ENCODE data around the gene DROSHA. TPM values are rescaled to one million over a fixed set of nuclear protein-coding genes. Genes with fewer than 3 reads are reported as not detected.

Gene DROSHA
- total RNA-seq, 1 experiment from 2014 or later, result 58.3 TPM

DNA sequence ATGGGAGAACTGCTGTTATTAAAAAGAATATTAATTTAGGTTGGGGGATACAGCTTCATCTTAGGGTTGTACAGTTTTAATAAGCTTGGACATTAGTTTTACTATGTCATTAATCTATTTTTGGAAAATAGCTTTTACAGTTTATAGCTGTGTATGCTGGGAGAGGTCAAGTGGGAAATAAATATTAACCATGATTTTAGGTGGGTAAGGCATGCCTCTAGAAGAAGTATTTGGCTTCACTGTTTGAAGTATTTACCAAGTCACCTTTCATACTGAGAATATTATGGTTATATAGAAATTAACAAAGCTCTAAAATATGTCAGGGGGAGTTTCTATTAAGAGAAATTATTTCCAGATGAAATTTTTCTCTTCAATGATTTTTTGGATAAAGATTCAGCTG, 5.5 kb upstream of the DROSHA start:
- Histone ChIP-seq H4K20me1 (ENCODE audit: insufficient read depth, low read depth, low read length) (no peaks in the 10 kb centered on the region), H3K9me2 (replicated peaks; ENCODE audit: insufficient read depth, low read length) (no peaks in the 10 kb centered on the region), H2AFZ (ENCODE audit: low read length) (no peak overlapping the region), H3K79me2 (ENCODE audit: low read length) (peaks cover 45% of the 10 kb centered on the region), H3K36me3 (ENCODE audit: insufficient read depth, low read length) (peaks cover 54% of the 10 kb centered on the region), H3K27ac (ENCODE audit: low read length) (no peak overlapping the region), H3K27me3 (ENCODE audit: low read length) (no peaks in the 10 kb centered on the region), H3K9ac (ENCODE audit: low read length) (no peak overlapping the region), H3K4me3 (ENCODE audit: low read length) (no peak overlapping the region), H3K4me1 (ENCODE audit: low read length) (peaks cover 18% of the 10 kb centered on the region), H3K9me3 (ENCODE audit: low read length) (no peaks in the 10 kb centered on the region), H3K4me2 (ENCODE audit: low read depth, low read length, poor library complexity, severe bottlenecking) (no peak overlapping the region)
- no peak for DNase-seq

DNA sequence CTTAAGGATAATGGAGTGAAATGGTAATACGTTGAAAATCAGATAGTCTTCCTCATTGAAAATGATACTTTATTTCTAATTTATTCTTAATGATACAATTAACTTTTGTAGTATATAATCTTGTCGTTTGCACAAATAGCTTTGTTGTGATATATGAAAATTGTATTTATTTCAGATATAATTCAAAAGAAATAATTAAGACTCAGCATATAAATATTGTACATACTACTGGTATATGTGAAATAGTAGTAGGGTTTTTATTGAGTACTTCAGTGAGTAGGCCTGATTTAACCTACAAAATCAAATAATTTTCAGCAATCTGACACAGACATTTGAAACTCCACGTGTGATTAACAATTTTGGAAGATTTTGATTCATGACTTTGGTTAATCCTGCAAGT, 5.0 kb upstream of the DROSHA start:
- H3K36me3 ChIP-seq (ENCODE audit: insufficient read depth, low read length), result peaks cover 52% of the 10 kb centered on the region
- H3K27me3 ChIP-seq (ENCODE audit: low read length), result no peaks in the 10 kb centered on the region
- no peak overlapping the region for H3K4me2 ChIP-seq (ENCODE audit: low read depth, low read length, poor library complexity, severe bottlenecking)
- no peaks in the 10 kb centered on the region for H3K9me2 ChIP-seq (replicated peaks; ENCODE audit: insufficient read depth, low read length)
- peaks cover 18% of the 10 kb centered on the region for H3K4me1 ChIP-seq (ENCODE audit: low read length)
- H3K27ac ChIP-seq (ENCODE audit: low read length), result no peak overlapping the region
- DNase-seq, result no peak
- no peak overlapping the region for H3K4me3 ChIP-seq (ENCODE audit: low read length)
- no peak overlapping the region for H2AFZ ChIP-seq (ENCODE audit: low read length)
- no peaks in the 10 kb centered on the region for H3K9me3 ChIP-seq (ENCODE audit: low read length)
- H3K9ac ChIP-seq (ENCODE audit: low read length), result no peak overlapping the region
- peaks cover 45% of the 10 kb centered on the region for H3K79me2 ChIP-seq (ENCODE audit: low read length)
- H4K20me1 ChIP-seq (ENCODE audit: insufficient read depth, low read depth, low read length), result no peaks in the 10 kb centered on the region

DNA sequence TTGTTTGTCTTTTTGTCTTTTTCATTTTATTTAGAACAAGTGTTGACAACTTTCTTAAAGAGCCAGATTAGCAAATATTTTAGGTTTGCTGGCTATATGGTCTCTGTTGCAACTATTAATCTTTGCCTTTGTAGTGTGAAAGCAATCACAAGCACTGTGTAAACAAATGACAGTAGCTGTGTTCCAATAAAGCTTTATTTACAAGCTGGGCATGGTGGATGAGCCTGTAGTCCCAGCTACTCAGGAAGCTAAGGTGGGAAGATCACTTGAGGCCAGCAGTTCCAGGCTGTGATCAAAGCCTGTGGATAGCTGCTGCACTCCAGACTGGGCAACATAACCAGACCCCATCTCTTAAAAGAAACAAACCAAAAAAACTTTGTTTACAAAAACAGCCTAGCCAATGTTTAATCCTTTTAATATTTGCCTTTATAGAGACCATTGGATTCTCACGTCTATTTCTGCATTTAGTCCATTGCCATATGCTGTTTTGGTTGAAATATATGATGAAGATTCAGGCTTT, 2.7 kb upstream of the DROSHA start:
- no peak overlapping the region for H3K9ac ChIP-seq (ENCODE audit: low read length)
- peaks cover 33% of the 10 kb centered on the region; the same call in 1 of the 2 replicates for H3K36me3 ChIP-seq (ENCODE audit: insufficient read depth, low read length)
- no peak overlapping the region for H3K4me3 ChIP-seq (ENCODE audit: low read length)
- DNase-seq, result no peak
- H3K4me2 ChIP-seq (ENCODE audit: low read depth, low read length, poor library complexity, severe bottlenecking), result peak overlapping the region; percentile 86
- H4K20me1 ChIP-seq (ENCODE audit: insufficient read depth, low read depth, low read length), result no peaks in the 10 kb centered on the region
- no peaks in the 10 kb centered on the region for H3K9me2 ChIP-seq (replicated peaks; ENCODE audit: insufficient read depth, low read length)
- H3K79me2 ChIP-seq (ENCODE audit: low read length), result peaks cover 67% of the 10 kb centered on the region
- H3K27me3 ChIP-seq (ENCODE audit: low read length), result no peaks in the 10 kb centered on the region
- no peak overlapping the region for H2AFZ ChIP-seq (ENCODE audit: low read length)
- H3K4me1 ChIP-seq (ENCODE audit: low read length), result peaks cover 33% of the 10 kb centered on the region
- no peak overlapping the region for H3K27ac ChIP-seq (ENCODE audit: low read length)
- no peaks in the 10 kb centered on the region for H3K9me3 ChIP-seq (ENCODE audit: low read length)

DNA sequence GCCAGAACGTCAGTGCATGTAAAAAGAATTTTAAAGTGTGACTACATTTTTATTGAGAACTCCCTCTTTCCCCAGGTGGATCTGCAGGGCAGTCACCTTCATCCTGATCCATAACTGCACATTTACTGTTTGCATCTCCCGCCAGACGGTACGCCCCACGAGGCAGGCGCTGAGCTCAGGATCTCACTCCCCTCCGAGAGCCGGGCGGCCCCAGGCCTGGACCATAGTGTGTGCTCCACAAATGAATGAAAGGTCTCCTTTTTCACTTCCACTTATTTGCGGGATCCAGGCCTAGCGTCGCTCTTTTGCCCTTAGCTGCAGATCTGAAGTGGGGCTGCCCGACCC, 378 bp downstream of the DROSHA start:
- no peaks in the 10 kb centered on the region for H3K9me3 ChIP-seq (ENCODE audit: low read length)
- H3K27me3 ChIP-seq (ENCODE audit: low read length), result no peaks in the 10 kb centered on the region
- peak overlapping the region; percentile 43; the same call in 1 of the 2 replicates for H3K27ac ChIP-seq (ENCODE audit: low read length)
- no peaks in the 10 kb centered on the region for H4K20me1 ChIP-seq (ENCODE audit: insufficient read depth, low read depth, low read length)
- peaks cover 29% of the 10 kb centered on the region; the same call in 1 of the 2 replicates for H3K36me3 ChIP-seq (ENCODE audit: insufficient read depth, low read length)
- H3K4me1 ChIP-seq (ENCODE audit: low read length), result peaks cover 33% of the 10 kb centered on the region
- peak overlapping the region; percentile 85 for H3K9ac ChIP-seq (ENCODE audit: low read length)
- peak; percentile 69 for DNase-seq
- H3K79me2 ChIP-seq (ENCODE audit: low read length), result peaks cover 80% of the 10 kb centered on the region
- H3K4me2 ChIP-seq (ENCODE audit: low read depth, low read length, poor library complexity, severe bottlenecking), result peak overlapping the region; percentile 81
- peak overlapping the region; percentile 82 for H2AFZ ChIP-seq (ENCODE audit: low read length)
- H3K4me3 ChIP-seq (ENCODE audit: low read length), result peak overlapping the region; percentile 89
- no peaks in the 10 kb centered on the region for H3K9me2 ChIP-seq (replicated peaks; ENCODE audit: insufficient read depth, low read length)

DNA sequence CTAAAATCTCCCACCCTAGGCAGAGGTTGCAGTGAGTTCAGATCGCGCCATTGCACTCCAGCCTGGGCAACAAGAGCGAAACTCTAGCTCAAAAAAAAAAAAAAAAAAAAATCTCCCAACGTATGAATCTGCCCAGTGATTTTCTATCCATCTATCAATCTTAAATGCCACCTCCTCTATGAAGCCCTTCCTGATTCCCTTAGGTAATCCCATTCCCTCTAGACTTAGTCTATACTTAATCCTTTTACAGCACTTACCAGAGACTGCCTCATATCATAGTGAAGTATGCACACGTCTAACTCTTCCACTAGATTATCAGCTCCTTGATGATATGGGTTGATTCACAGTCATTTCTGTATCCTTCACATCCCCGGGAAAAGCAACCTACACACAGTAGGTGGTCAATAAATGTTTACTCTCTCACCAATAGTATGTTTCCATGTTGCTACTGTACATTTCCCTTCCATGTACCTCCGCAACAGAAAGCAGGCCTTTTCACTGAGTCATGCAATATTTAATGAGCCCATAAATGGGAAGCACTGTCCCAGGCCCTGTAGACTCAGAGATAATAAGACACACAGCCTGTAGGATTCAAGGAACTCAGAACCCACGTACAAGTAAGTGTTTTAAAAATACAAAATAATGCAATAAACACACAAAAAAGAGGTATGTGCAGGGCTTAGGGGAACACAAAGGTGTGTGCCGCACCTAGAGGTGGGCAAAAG, 1.2 kb downstream of the DROSHA start:
- DNase-seq, result no peak
- Histone ChIP-seq H3K79me2 (ENCODE audit: low read length) (peaks cover 82% of the 10 kb centered on the region), H2AFZ (ENCODE audit: low read length) (no peak overlapping the region), H4K20me1 (ENCODE audit: insufficient read depth, low read depth, low read length) (no peaks in the 10 kb centered on the region), H3K4me3 (ENCODE audit: low read length) (peak overlapping the region; percentile 89), H3K4me1 (ENCODE audit: low read length) (peaks cover 33% of the 10 kb centered on the region), H3K9me3 (ENCODE audit: low read length) (no peaks in the 10 kb centered on the region), H3K9ac (ENCODE audit: low read length) (peak overlapping the region; percentile 85), H3K36me3 (ENCODE audit: insufficient read depth, low read length) (peaks cover 35% of the 10 kb centered on the region; the same call in 1 of the 2 replicates), H3K27ac (ENCODE audit: low read length) (no peak overlapping the region), H3K4me2 (ENCODE audit: low read depth, low read length, poor library complexity, severe bottlenecking) (peak overlapping the region; percentile 81), H3K9me2 (replicated peaks; ENCODE audit: insufficient read depth, low read length) (no peaks in the 10 kb centered on the region), H3K27me3 (ENCODE audit: low read length) (no peaks in the 10 kb centered on the region)

DNA sequence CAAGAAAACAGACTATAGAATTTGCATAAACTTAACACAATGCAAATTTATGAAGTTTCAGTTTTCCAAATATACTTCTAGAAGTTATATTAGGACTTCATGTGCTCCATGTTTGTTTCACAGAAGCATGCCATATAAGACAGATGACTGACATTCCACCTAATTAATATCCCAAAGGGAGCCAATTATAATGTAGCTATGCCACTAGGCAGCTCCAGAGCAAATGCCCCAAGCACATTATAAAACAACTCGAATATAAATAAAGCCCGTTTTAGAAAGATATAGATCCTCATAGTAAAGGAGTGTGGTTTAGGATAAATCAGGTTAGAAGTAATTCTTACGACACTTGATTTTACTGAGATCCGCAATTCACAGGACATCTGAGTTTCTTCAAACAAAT, 8.9 kb downstream of the DROSHA start:
- Histone ChIP-seq H3K9me2 (replicated peaks; ENCODE audit: insufficient read depth, low read length) (no peaks in the 10 kb centered on the region), H3K4me3 (ENCODE audit: low read length) (no peak overlapping the region), H3K27me3 (ENCODE audit: low read length) (no peaks in the 10 kb centered on the region), H3K27ac (ENCODE audit: low read length) (no peak overlapping the region), H3K4me2 (ENCODE audit: low read depth, low read length, poor library complexity, severe bottlenecking) (no peak overlapping the region), H3K9ac (ENCODE audit: low read length) (no peak overlapping the region), H4K20me1 (ENCODE audit: insufficient read depth, low read depth, low read length) (no peaks in the 10 kb centered on the region), H2AFZ (ENCODE audit: low read length) (no peak overlapping the region), H3K4me1 (ENCODE audit: low read length) (peaks cover 6% of the 10 kb centered on the region), H3K79me2 (ENCODE audit: low read length) (peaks cover 68% of the 10 kb centered on the region), H3K9me3 (ENCODE audit: low read length) (no peaks in the 10 kb centered on the region), H3K36me3 (ENCODE audit: insufficient read depth, low read length) (peaks cover 63% of the 10 kb centered on the region)
- no peak for DNase-seq

DNA sequence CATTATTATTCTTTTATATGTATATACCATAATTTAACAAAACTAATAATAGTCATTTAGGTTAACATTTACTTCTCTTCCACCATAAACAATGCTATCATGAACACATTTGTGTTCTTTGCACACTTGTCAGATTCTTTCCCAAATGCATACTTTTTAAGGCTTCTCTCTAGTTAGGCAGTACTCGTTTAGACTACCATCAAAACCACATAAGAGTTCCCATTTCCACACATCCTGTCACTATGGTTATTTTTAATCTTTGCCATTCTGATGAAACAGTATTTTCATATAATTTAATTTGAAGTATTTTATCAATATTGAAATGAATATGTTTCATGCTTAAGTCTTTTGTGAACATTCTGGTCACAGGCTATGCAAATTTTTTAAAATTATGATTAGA, 15.1 kb downstream of the DROSHA start:
- Histone ChIP-seq H3K4me1 (ENCODE audit: low read length) (no peaks in the 10 kb centered on the region), H3K79me2 (ENCODE audit: low read length) (peaks cover 34% of the 10 kb centered on the region), H2AFZ (ENCODE audit: low read length) (no peak overlapping the region), H3K36me3 (ENCODE audit: insufficient read depth, low read length) (peaks cover 49% of the 10 kb centered on the region; the same call in 1 of the 2 replicates), H3K4me3 (ENCODE audit: low read length) (no peak overlapping the region), H3K9me2 (replicated peaks; ENCODE audit: insufficient read depth, low read length) (no peaks in the 10 kb centered on the region), H4K20me1 (ENCODE audit: insufficient read depth, low read depth, low read length) (no peaks in the 10 kb centered on the region), H3K9ac (ENCODE audit: low read length) (no peak overlapping the region), H3K4me2 (ENCODE audit: low read depth, low read length, poor library complexity, severe bottlenecking) (no peak overlapping the region), H3K9me3 (ENCODE audit: low read length) (no peaks in the 10 kb centered on the region), H3K27me3 (ENCODE audit: low read length) (no peaks in the 10 kb centered on the region), H3K27ac (ENCODE audit: low read length) (no peak overlapping the region)
- no peak for DNase-seq

DNA sequence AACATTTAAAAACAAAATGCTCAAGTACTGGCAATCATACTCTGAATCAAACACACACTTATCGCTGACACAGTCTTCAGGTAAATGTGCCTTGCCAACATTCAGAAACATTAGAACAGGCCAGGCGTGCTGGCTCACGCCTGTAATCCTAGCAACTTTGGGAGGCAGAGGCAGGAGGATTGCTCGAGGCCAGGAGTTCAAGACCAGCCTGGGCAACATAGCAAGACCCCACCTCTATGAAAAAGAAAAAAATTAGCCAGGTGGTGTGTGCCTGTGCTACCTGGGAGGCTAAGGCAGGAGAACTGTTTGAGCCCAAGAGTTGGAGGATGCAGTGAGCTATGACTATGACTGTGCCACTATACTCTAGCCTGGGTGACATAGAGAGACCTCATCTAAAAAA, 20.6 kb downstream of the DROSHA start:
- Histone ChIP-seq H3K27ac (ENCODE audit: low read length) (no peak overlapping the region), H3K9me2 (replicated peaks; ENCODE audit: insufficient read depth, low read length) (no peaks in the 10 kb centered on the region), H3K27me3 (ENCODE audit: low read length) (no peaks in the 10 kb centered on the region), H2AFZ (ENCODE audit: low read length) (no peak overlapping the region), H3K79me2 (ENCODE audit: low read length) (0 out of 2 replicates have a peak, but pooled peaks cover 7% of the 10 kb centered on the region), H3K4me2 (ENCODE audit: low read depth, low read length, poor library complexity, severe bottlenecking) (no peak overlapping the region), H3K4me3 (ENCODE audit: low read length) (no peak overlapping the region), H3K9me3 (ENCODE audit: low read length) (no peaks in the 10 kb centered on the region), H3K4me1 (ENCODE audit: low read length) (no peaks in the 10 kb centered on the region), H3K36me3 (ENCODE audit: insufficient read depth, low read length) (peaks cover 45% of the 10 kb centered on the region; the same call in 1 of the 2 replicates), H3K9ac (ENCODE audit: low read length) (no peak overlapping the region), H4K20me1 (ENCODE audit: insufficient read depth, low read depth, low read length) (no peaks in the 10 kb centered on the region)
- DNase-seq, result no peak

Data from Karpas-422 (cell line).